ENCODE measurements around the gene SBF2.

Gene SBF2

DNA sequence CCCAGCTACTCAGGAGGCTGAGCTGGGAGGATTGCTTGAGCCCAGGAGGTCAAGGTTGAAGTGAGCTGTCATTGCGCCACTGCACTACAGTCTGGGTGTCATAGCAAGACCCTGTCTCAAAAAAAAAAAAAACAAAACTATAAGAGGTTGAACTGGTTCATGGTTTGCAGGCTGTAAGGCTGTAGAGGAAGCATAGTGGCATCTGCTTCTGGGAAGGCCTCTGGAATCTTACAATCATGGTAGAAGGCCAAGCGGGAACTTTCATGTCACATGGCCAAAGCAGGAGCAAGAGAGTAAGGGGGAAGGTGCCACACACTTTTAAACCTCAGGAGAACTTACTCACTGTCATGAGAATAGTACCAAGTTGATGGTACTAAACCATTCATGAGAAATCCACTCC is 520.5 kb downstream of the SBF2 start:
- no peak for DNase-seq
- no peak for ATAC-seq

- no peak for DNase-seq
- no peak for ATAC-seq
Measured at GRCh38 chr11:9772218-9772617, 521.8 kb downstream of the SBF2 start.

DNA sequence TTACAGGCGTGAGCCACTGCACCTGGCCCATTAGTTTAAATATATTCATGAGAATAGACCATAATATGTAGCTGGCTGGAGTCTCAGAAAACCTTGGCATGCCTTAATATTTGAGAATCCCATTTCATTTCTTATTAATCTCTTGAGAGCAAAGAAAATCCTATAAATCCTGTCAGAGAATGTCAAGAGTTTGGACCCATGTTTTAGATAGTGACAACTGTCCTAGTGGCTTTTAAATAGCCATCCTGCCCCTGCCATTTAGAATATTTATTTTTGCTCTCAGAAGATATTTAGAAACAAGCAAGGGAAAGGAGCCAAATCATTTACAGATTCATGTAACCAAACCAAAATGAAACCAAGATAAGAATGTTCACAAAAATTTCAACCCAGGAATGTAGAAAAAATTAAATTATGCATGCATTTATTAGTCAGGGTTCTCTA is 522.9 kb downstream of the SBF2 start:
- ATAC-seq (no peak), DNase-seq (no peak)

- DNase-seq (no peak), ATAC-seq (no peak)
Measured at GRCh38 chr11:9769621-9770020, 524.4 kb downstream of the SBF2 start.

GRCh38 chr11:9765320-9766101 is 528.5 kb downstream of the SBF2 start:
- ATAC-seq (no peak), DNase-seq (no peak)

- DNase-seq (no peak), ATAC-seq (no peak)
Measured at GRCh38 chr11:9763301-9763700, 530.7 kb downstream of the SBF2 start.

- no peak for ATAC-seq
Measured at GRCh38 chr11:9762531-9762930, 531.5 kb downstream of the SBF2 start.

GRCh38 chr11:9761441-9761945 is 532.5 kb downstream of the SBF2 start:
- DNase-seq (no peak), ATAC-seq (no peak)

More at GRCh38 chr11:9762531-9762930, 531.5 kb downstream of the SBF2 start:
- no peak for DNase-seq

- no peak for ATAC-seq
Measured at GRCh38 chr11:9760193-9760575, 533.8 kb downstream of the SBF2 start.

GRCh38 chr11:9759519-9760192 is 534.4 kb downstream of the SBF2 start:
- DNase-seq (peak; percentile 90), ATAC-seq (peak; percentile 91)

More at GRCh38 chr11:9760193-9760575, 533.8 kb downstream of the SBF2 start:
- DNase-seq = peak; percentile 14

DNA sequence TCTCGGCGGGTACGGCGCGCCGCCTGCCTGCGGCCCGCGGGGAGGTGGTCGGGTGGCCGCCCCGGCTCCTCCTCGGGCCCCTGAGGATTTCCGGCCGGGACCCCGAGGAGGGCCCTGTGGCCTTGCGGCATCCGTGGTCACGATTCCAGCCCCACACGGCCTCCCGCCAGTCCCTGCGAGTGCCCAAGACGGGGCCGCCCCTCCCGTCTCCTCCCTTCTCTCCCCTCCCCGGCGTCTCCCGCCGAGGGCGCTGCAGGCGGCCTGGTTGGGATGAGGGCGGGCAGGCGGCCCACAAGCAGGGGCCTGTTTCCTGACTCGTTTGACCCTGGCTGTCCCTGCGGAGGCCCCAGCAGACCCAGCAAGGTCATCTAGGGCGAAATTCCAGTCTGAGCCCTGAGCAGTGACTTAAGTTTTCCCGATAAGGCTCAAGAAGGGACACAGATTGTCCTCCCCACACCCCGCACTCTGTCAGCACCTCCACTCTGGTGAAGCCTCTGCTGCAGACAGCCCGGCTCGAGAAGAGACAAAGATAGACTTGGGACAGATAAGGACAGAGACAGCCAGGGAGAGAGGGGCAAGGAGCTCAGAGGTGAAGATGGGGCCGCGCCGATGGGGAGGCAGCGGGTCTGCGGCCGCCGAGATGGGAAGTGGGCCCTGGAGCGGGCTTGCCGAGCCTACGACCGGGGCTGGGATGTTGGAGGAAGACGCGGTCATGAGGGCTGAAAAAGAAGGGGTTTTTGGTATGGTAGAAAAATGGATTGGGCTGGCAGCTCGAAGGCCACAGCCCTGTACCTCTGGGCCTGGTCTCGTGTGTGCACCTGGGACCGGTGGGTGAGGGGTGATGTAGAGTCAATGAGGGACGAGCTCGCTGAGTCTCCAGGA is 535.1 kb downstream of the SBF2 start:
- peak; percentile 76 for DNase-seq

DNA sequence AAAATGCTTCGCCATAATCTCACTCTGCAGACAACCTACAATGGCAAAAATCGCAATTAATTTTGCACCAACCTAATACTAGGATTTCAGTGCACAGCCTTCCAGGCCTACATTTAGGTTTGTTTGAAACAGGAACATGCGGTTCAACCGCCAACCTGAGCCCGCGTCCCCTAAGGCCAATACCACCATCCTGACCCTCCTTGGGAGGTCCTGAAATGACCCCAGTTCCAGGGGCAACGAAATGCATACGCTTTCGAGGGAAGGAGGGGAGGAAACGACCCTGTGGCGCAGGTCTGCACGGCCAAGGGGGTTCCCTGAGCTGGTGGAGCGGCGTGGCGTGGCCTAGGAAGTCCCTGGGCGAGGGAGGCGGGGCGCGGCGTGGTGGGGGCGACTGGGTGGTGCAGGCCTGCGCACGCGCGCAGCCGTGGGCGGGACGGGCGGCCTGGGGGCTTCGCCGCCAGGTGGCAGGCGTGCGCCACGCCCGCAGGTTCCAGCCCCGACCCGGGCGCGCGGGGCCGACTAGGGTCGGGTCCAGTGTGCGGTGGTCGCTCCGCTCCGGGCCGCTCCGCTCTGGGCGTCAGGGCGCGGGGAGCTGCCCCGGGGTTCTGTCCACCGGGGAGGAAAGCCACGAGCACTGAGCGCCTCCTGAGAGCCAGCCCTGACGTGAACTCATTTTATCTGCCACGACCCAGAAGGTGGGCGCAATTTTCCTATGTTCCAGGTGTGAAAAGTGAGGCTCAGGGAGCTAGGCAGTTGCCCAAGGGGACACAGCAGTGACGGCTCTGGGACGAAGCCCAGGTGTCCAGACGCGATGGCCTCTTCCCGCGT is 536.0 kb downstream of the SBF2 start:
- DNase-seq (peak; percentile 96), ATAC-seq (peak; percentile 55)

More for the DNA sequence above, 535.1 kb downstream of the SBF2 start:
- ATAC-seq = peak; percentile 20

GRCh38 chr11:9756878-9757277 is 537.1 kb downstream of the SBF2 start:
- ATAC-seq = no peak
- DNase-seq = no peak

DNA sequence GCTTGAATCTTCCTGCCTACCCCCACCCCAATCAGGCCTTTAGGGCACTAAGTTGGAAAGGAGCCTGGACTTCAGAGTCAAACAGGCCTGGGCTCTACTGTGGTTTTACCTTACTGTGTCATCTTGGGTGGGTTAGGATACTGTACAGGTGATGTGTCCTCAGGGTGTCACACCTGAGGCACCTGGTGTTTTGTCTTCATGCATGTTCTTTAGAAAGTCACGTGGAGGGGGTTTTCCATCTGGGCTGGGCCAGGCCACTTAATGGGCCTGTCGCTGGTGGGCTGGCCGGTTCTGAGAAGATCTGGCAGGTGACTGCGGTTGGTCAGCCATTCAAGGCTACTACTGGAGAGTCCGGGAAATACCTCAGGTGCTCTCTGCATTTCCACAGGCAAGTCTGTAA is 537.6 kb downstream of the SBF2 start:
- ATAC-seq (no peak), DNase-seq (no peak)

GRCh38 chr11:9755561-9756185 is 538.3 kb downstream of the SBF2 start:
- ATAC-seq = no peak

DNA sequence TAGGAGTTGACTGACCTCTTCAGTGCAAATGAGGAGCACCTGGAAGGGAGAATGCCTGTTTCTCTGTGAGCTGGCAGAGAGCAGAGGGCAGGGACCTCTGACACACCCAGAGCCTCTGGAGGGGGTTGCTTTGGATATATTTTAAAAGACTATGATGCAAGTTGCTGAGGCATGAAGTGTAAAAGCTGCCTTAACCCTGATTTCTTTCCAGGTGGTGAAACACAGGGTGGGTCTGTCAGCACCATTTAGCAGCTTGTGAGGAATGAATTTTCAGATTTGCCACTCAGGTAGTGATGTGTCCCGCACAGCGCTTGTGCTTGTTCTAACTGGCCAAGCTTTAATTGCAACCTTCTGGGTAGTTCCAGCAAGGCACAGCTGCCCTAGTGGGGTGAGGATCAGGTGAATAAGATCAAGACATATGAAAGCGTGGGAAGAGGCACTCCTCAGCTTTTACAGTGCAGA is 540.0 kb downstream of the SBF2 start:
- DNase-seq (no peak), ATAC-seq (no peak)

More at GRCh38 chr11:9755561-9756185, 538.3 kb downstream of the SBF2 start:
- DNase-seq = no peak

GRCh38 chr11:9753021-9753420 is 541.0 kb downstream of the SBF2 start:
- no peak for DNase-seq
- no peak for ATAC-seq

- ATAC-seq = no peak
Measured at GRCh38 chr11:9752091-9752490, 541.9 kb downstream of the SBF2 start.

GRCh38 chr11:9750551-9750950 is 543.5 kb downstream of the SBF2 start:
- DNase-seq (no peak), ATAC-seq (no peak)

More at GRCh38 chr11:9752091-9752490, 541.9 kb downstream of the SBF2 start:
- no peak for DNase-seq

DNA sequence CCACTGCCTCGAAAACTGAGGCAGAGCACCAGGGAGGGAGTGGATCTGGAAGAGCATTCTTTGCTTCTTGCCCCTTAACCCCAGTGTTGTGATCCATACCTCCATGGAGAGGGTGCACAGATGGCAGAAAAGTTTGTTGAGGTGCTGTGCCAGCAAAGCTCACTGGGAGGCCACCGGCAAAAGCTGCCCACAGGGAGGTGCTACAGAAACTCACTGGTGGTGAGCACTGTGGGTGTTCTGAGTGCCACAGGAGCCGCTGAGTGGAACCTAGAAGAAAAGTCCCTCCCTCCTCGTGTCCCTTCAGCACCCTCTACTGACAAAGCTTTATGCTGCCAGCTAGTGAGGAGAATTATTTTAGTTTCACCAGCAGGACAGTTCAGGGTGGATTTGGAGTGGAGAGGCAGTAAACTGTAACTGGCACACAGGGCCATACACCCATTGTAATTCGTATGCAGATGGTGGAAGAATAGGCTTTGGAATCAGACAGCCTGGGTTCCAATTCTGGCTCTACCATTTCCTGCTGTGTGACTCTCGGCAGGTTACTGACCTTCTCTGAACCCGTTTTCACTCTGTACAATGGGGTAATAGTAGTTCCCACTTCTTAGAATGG is 545.6 kb downstream of the SBF2 start:
- ATAC-seq (peak; percentile 97), DNase-seq (peak; percentile 64)
